Neural crest cell (in vitro differentiated cells): ENCODE data around the gene ZNF804B. TPM values are rescaled to one million over a fixed set of nuclear protein-coding genes. Genes with fewer than 3 reads are reported as not detected.

Experiments
- DNase-seq: peaks from one replicate; pipeline ENCODE4 v3.0.0; 2021; ENCODE audit warnings: low read depth, mixed read lengths, low spot score
- H3K27ac Mint-ChIP-seq: one replicate; pipeline ENCODE4 v1.8.0; 2021; ENCODE audit warnings: mild to moderate bottlenecking, mixed read lengths; ENCODE audit not compliant: unreplicated experiment
- H3K27me3 Mint-ChIP-seq: 2 replicates; pipeline ENCODE4 v1.8.0; 2021; ENCODE audit warnings: low read depth, mild to moderate bottlenecking, mixed read lengths
- H3K36me3 Mint-ChIP-seq: 2 replicates; pipeline ENCODE4 v1.8.0; 2021; ENCODE audit warnings: low read depth, mild to moderate bottlenecking, mixed read lengths
- H3K4me1 Mint-ChIP-seq: 2 replicates; pipeline ENCODE4 v1.8.0; 2021; ENCODE audit warnings: mixed read lengths
- H3K4me3 Mint-ChIP-seq: one replicate; pipeline ENCODE4 v1.8.0; 2021; ENCODE audit warnings: mild to moderate bottlenecking, mixed read lengths
- H3K9me3 Mint-ChIP-seq: 2 replicates; pipeline ENCODE4 v1.8.0; 2021; ENCODE audit warnings: mixed read lengths
- total RNA-seq: library from RNA; stranded (reverse); gene quantifications from 2 replicates; pipeline ENCODE4 v1.2.1, GENCODE V29; 2021
- TF ChIP-seq, protein P1 (sequence below): fragments of 200-600 bp; sonication (generic); conservative IDR thresholded peaks from 2 replicates; pipeline ENCODE4 v1.5.0; 2021; ENCODE audit warnings: antibody characterized with exemption, mild to moderate bottlenecking

Gene ZNF804B
- total RNA-seq, 1 donor from 2014 or later = not detected

DNA sequence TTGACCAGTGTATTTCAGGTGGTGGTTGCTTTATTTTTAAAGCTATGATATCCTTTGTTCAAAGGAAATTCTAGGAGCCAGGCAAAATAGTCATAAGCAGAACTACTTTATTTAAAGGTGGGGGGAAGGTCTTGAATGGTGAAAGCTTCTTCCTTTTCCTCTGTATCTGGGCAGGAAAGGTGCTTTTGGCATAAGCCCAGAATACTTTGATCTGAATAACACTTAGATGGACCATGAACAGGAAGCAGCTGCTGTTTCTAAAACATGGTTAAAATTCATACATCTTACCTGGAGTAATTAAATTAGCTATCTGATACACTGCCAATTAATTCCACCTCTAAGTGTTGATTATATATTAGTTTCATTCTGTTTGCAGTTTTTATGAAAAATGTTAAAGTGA, 13.3 kb downstream of the ZNF804B start:
- TF ChIP-seq, protein P1, sequence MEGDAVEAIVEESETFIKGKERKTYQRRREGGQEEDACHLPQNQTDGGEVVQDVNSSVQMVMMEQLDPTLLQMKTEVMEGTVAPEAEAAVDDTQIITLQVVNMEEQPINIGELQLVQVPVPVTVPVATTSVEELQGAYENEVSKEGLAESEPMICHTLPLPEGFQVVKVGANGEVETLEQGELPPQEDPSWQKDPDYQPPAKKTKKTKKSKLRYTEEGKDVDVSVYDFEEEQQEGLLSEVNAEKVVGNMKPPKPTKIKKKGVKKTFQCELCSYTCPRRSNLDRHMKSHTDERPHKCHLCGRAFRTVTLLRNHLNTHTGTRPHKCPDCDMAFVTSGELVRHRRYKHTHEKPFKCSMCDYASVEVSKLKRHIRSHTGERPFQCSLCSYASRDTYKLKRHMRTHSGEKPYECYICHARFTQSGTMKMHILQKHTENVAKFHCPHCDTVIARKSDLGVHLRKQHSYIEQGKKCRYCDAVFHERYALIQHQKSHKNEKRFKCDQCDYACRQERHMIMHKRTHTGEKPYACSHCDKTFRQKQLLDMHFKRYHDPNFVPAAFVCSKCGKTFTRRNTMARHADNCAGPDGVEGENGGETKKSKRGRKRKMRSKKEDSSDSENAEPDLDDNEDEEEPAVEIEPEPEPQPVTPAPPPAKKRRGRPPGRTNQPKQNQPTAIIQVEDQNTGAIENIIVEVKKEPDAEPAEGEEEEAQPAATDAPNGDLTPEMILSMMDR = no peak
- no peak for DNase-seq
- H3K27me3 Mint-ChIP-seq = peaks cover under 1% of the 10 kb centered on the region
- H3K27ac Mint-ChIP-seq = no peak overlapping the region
- H3K4me3 Mint-ChIP-seq = no peak overlapping the region
- no peaks in the 10 kb centered on the region for H3K9me3 Mint-ChIP-seq
- H3K4me1 Mint-ChIP-seq = no peaks in the 10 kb centered on the region
- H3K36me3 Mint-ChIP-seq = no peaks in the 10 kb centered on the region

DNA sequence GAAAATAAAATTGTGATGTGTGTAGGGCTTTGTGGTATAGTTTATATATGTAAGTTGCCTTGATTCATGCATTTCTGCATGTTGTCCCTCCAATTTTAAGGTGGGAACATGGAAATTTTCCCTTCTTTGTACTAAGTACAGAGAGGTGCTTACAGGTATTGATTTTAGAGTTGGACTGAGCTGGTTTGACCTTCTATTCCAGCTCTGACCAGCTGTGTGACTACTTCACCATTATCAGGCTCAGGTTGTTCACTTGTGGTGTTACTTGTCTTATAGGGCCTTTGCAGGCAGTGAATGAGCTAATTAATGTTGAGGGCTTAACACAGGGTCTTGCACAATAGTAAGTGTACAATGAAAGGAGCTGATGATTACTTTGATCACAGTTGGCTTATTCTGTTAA, 16.3 kb downstream of the ZNF804B start:
- Mint-ChIP-seq H3K4me1 (no peaks in the 10 kb centered on the region), H3K4me3 (no peak overlapping the region), H3K27ac (no peak overlapping the region), H3K36me3 (no peaks in the 10 kb centered on the region), H3K27me3 (no peaks in the 10 kb centered on the region), H3K9me3 (no peaks in the 10 kb centered on the region)
- no peak for DNase-seq
- TF ChIP-seq, protein P1 = no peak

DNA sequence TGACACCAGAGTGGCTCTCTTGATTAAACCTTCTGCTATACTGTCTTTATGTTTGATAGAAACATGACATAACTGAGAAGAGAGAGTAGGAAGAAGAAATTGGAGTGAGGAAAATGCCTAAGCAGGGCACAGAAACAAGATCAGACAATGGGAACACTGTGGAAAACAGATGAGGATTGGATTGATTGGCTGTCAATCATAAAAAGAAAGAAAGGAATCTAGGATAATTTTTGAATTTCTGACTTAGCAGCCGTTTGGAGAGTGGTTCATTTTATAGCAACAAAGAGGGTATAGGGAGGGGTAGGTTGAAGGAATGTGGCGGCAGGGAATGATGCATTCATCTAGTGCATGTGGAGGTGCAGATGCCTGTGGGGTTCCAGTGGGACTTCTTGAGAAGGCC, 28.3 kb downstream of the ZNF804B start:
- Mint-ChIP-seq H3K36me3 (no peaks in the 10 kb centered on the region), H3K9me3 (no peaks in the 10 kb centered on the region), H3K4me3 (no peak overlapping the region), H3K27me3 (no peaks in the 10 kb centered on the region), H3K4me1 (no peaks in the 10 kb centered on the region), H3K27ac (no peak overlapping the region)
- TF ChIP-seq, protein P1 = no peak
- DNase-seq = no peak

DNA sequence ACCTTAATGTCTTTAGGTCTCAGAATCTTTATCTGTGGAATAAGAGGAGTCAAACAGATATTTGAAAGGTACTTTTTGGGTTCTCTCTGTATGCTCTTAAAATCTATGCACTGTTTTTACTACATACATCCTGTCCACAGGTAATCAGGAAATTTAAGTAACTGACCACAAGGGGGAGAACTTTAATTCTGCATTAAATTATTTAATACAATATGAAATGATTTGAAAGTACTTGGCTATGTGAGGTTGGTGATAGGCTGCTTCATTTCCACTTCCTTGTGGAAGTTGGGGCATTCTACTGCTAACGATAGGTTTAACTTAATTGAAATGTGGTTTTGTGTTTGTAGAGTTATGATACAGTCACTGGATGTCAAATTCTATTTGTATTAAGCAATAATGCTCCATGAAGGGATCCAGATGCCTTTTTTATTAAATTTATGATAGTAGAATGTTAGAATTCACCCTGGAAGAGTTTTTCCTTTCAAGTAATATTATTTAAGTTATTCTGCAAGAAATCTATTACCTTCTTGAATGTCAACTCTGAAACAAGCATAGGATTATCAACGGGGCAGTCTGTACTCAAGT, 30.1 kb downstream of the ZNF804B start:
- H3K9me3 Mint-ChIP-seq = no peaks in the 10 kb centered on the region
- DNase-seq = no peak
- TF ChIP-seq, protein P1 = peak; percentile 77
- H3K4me1 Mint-ChIP-seq = no peaks in the 10 kb centered on the region
- H3K27me3 Mint-ChIP-seq = no peaks in the 10 kb centered on the region
- H3K36me3 Mint-ChIP-seq = no peaks in the 10 kb centered on the region
- no peak overlapping the region for H3K27ac Mint-ChIP-seq
- H3K4me3 Mint-ChIP-seq = no peak overlapping the region

DNA sequence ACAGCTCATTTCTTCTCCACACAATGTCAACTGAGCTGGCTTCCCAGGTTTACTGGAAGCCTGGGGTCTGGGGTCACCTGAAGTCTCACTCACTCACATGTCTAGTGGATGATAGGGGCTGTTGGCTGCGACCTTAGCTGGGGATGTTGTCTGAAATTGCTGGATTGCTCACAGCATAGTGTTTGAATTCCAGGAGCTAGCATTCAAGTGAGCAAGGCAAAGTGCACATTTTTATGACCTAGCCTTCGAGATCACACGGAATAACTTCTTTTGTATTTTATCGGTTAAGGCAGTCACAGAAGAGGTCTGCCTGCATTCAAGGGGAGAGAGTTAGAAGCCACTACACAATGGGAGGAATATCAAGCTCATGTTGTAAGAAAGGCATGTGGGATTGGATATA, 32.4 kb downstream of the ZNF804B start:
- Mint-ChIP-seq H3K9me3 (no peaks in the 10 kb centered on the region), H3K36me3 (no peaks in the 10 kb centered on the region), H3K4me1 (no peaks in the 10 kb centered on the region), H3K4me3 (no peak overlapping the region), H3K27ac (no peak overlapping the region), H3K27me3 (no peaks in the 10 kb centered on the region)
- TF ChIP-seq, protein P1 = no peak
- DNase-seq = no peak
